GM12891 (cell line): ENCODE measurements around the gene FLT3.
A peak's percentile ranks its signal among the peaks of the same experiment; 100 is the strongest.
"Not testable (repeated sequence)": the region's sequence is repeated elsewhere in the genome, so short reads cannot be mapped to it uniquely, and the experiment has no call there.

ENCODE experiments used
- DNase-seq: peaks from one replicate; pipeline ENCODE4 v3.0.0; 2011; ENCODE audit warnings: low spot score; ENCODE audit not compliant: insufficient read length
- FAIRE-seq: peaks from 2 replicates; lab custom pipeline; 2011; peaks lifted over from hg19 to GRCh38; lab: Jason Lieb, UNC
- PAX5 ChIP-seq: IDR thresholded peaks from 2 replicates; pipeline ENCODE4 v1.6.1; 2011; ENCODE audit warnings: low read length, moderate library complexity, mild to moderate bottlenecking; ENCODE audit not compliant: insufficient read depth, severe bottlenecking
- POLR2A ChIP-seq: IDR thresholded peaks from 2 replicates; pipeline ENCODE4 v1.6.1; 2011; ENCODE audit warnings: low read depth, low read length, control low read depth
- POLR2AphosphoS5 ChIP-seq: IDR thresholded peaks from 2 replicates; pipeline ENCODE4 v1.6.1; 2011; ENCODE audit warnings: low read depth, low read length, control low read depth
- POU2F2 ChIP-seq: IDR thresholded peaks from 2 replicates; pipeline ENCODE4 v1.6.1; 2011; ENCODE audit warnings: low read depth, mild to moderate bottlenecking, control low read depth, low read length, moderate library complexity
- SPI1 ChIP-seq: IDR thresholded peaks from 2 replicates; pipeline ENCODE4 v1.6.1; 2011; ENCODE audit warnings: low read depth, low read length, control low read depth
- TAF1 ChIP-seq: IDR thresholded peaks from 2 replicates; pipeline ENCODE4 v1.6.1; 2011; ENCODE audit warnings: low read depth, low read length, control low read depth

FLT3 gene

GRCh38 chr13:28031220-28031895, 69.0 kb downstream of the FLT3 start:
- DNase-seq = no peak
- TF ChIP-seq POU2F2 (no peak; the same call in 1 of the 2 replicates), POLR2AphosphoS5 (no peak), SPI1 (peak; percentile 88)
- peak; percentile 82 for FAIRE-seq

GRCh38 chr13:28027607-28028364, 72.6 kb downstream of the FLT3 start:
- DNase-seq = no peak
- TF ChIP-seq POU2F2 (no peak), POLR2A (no peak), POLR2AphosphoS5 (no peak), TAF1 (no peak), SPI1 (no peak), PAX5 (no peak)
- FAIRE-seq = no peak

GRCh38 chr13:28027071-28027470, 73.3 kb downstream of the FLT3 start:
- no peak for TF ChIP-seq POLR2A
- TF ChIP-seq PAX5 = no peak
- no peak for TF ChIP-seq TAF1
- no peak for TF ChIP-seq POLR2AphosphoS5
- TF ChIP-seq SPI1 = no peak
- no peak for TF ChIP-seq POU2F2
- DNase-seq = no peak
- no peak for FAIRE-seq

DNA sequence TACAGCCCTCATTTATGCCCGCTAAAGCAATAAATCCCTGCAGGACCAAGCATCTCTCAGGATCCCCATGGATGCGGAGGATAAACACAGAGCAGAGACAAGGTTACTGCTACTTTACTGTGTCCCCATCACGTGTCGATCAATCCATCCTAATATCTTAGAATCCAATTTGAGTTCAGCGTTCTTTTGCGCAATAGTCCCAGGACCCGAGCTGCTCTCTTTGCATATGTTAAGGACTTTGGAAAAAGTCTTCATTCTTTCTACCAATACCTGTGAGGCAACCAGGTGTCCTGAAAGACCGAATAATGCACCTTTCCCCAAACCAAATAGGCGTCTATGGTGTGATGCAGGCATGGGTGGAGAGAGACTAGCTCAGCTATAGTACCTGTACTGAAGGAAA, 73.9 kb downstream of the FLT3 start:
- FAIRE-seq = no peak
- no peak for TF ChIP-seq SPI1
- TF ChIP-seq POU2F2 = no peak
- TF ChIP-seq POLR2AphosphoS5 = no peak
- TF ChIP-seq PAX5 = no peak
- no peak for TF ChIP-seq POLR2A
- no peak for TF ChIP-seq TAF1
- DNase-seq = no peak

DNA sequence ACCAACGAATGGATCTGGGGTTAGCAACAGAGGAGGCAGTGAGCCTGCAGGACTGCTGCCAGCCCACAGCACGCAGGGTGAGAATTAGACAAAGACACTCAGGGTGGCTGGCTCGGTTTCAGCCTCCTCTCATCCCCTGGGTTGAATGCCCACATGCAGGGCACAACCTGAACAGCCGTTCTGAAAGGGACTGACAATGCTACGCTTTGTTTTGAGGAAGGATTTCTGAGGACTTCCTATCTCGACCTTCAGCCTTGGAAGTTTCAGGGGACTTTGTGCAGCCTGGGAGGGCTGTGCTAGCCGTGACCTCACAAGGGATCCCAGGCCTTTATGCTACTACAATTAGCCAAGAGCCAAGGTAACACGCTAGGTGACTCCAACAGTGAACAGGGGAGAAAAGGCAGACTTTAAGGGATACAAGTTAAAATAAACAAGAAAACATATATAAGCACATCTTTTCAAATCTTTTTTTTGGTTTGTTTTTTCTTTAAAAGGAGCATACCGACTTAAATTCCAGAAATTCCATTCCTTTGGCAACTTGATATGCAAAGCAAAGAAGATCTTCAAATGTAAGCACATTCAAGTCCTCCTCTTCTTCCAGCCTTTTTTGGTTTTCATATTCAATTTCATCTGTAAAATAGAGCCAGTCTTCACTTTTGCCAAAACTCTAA, 77.4 kb downstream of the FLT3 start:
- FAIRE-seq (no peak), DNase-seq (no peak)
- TF ChIP-seq POLR2AphosphoS5 (no peak), TAF1 (no peak), PAX5 (no peak), POU2F2 (no peak), SPI1 (no peak)

- TF ChIP-seq PAX5 = no peak
- TF ChIP-seq POU2F2 = no peak
- no peak for TF ChIP-seq POLR2A
- TF ChIP-seq POLR2AphosphoS5 = no peak
- TF ChIP-seq SPI1 = no peak
- no peak for TF ChIP-seq TAF1
- DNase-seq = no peak
- FAIRE-seq = no peak
These were observed 86.1 kb downstream of the FLT3 start for GRCh38 chr13:28014301-28014700.

DNA sequence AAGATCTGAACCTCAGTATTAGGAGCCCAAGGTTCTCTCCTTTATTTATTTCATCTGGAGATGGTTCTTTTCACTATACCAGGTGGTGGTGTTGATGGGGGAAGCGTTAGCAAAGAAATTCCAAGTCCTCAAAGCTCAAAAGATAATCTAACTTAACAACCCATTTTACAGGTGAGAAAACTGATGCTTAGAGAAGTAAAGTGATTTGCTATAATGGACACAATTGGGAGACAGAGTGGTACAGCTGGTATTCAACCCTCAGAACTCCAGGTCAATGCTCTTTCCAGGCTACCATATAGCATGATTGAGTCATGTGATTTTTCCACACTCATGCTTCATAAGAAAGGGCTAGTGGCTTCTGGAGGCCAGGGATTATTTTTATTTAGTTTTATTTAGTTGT, 86.9 kb downstream of the FLT3 start:
- FAIRE-seq = no peak
- TF ChIP-seq PAX5 (no peak), POLR2AphosphoS5 (no peak), POLR2A (no peak), SPI1 (no peak), POU2F2 (no peak), TAF1 (no peak)
- no peak for DNase-seq

- no peak for DNase-seq
- FAIRE-seq = peak; percentile 81
- TF ChIP-seq SPI1 (peak; percentile 72), POLR2AphosphoS5 (no peak)
These were observed 87.5 kb downstream of the FLT3 start for GRCh38 chr13:28012896-28013295.

- FAIRE-seq (no peak), DNase-seq (no peak)
- no peak for TF ChIP-seq POLR2A
- no peak for TF ChIP-seq POLR2AphosphoS5
- TF ChIP-seq TAF1 = no peak
- TF ChIP-seq PAX5 = no peak
- TF ChIP-seq SPI1 = no peak
- TF ChIP-seq POU2F2 = no peak
These were observed 88.0 kb downstream of the FLT3 start for GRCh38 chr13:28012383-28012782.

GRCh38 chr13:28010046-28010445, 90.3 kb downstream of the FLT3 start:
- DNase-seq (no peak), FAIRE-seq (no peak)
- TF ChIP-seq POLR2AphosphoS5 (no peak), POLR2A (no peak), SPI1 (no peak), TAF1 (no peak), PAX5 (no peak), POU2F2 (no peak)

- not testable (repeated sequence) for DNase-seq, FAIRE-seq
These were observed 95.4 kb downstream of the FLT3 start for GRCh38 chr13:28005016-28005415.
